GM21717 (cell line): ENCODE data around the gene BAK1.
"Not testable (repeated sequence)": the region's sequence is repeated elsewhere in the genome, so short reads cannot be mapped to it uniquely, and the experiment has no call there.

Source experiments
- ATAC-seq: cut with Tn5 transposase; IDR thresholded peaks from one replicate; pipeline ENCODE4 v1.9.1; 2021; ENCODE audit warnings: mild to moderate bottlenecking, moderate library complexity; ENCODE audit not compliant: unreplicated experiment

The BAK1 gene

DNA sequence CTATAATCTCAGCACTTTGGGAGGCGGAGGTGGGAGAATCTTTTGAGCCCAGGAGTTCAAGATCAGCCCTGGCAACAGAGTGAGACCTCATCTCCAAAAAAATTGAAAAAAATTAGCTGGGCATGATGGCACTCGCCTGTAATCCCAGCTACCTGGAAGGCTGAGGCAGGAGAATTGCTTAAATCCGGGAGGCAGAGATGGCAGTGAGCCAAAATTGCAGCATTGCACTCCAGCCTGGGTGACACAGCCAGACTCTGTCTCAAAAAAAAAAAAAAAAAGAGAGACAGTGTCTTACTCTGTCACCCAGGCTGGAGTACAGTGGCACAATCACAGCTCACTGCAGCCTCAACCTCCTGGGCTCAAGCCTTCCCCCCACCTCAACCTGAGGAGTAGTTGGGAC lies 27.2 kb downstream of the BAK1 start:
- not testable (repeated sequence) for ATAC-seq

DNA sequence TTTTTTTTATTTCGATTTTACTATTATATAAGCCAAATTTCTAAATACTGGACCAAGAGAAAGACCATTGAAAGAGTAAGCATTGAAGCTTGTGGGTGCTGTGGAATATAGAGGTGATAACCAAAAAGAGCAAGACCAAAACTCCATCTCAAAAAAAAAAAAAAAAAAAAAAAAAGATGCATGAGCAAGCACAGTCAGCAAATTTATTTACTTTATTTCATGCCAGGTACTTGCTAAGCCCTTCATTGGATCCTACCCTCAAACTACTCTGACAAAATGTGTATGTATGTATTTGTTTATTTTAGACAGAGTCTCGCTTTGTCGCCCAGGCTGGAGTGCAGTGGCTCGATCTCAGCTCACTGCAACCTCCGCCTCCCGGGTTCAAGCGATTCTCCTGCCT lies 27.8 kb downstream of the BAK1 start:
- ATAC-seq = no peak

DNA sequence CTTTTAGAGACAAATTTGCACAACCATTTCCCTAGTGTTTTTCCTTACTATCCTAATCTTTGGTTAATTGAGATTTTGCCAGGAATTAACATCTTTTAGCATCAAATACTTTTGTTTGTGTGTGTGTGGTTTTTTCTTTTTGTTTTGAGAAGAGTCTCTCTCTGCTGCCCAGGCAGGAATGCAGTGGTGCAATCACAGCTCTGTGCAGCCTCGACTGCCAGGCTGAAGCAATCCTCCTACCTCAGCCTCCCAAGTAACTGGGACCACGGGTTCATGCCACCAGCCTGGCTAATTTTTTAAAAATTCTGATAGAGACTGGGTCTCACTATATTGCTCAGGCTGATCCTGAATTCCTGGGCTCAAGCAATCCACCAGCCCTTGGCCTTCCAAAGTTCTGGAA lies 28.5 kb downstream of the BAK1 start:
- no peak for ATAC-seq

DNA sequence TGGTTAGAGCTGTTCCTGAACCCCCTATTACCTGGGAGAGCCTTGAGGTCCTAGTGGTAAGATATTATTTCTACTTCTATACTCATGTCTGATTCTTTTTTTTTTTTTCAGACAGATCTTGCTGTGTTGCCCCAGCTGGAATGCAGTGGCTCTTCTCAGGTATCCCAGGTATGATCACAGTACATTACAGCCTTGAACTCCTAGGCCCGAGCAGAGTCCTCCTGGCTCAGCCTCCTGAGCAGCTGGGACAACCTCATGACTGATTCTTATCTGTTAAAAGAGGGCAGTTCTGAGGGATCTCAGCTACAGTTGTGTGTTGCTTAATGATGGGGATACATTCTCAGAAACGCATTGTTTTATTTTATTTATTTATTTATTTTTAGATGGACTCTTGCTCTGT lies 30.2 kb downstream of the BAK1 start:
- ATAC-seq = no peak

DNA sequence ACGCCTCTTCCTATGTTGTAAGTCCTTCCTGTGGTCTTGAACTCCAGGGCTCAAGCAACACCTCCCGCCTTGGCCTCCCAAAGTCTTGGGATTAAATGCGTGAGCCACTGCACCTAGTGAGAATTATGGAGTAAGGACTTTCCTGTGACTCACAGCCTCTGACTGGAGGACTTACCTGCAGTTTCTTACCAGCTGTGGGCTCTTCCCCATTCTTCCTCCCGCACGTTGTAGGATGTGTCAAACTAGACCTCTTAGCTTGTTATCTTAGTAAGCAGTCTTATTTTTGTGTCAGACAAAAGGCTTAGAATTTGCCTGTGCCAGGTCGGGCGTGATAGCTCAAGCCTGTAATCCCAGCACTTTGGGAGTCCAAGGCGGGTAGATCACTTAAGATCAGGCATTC lies 30.9 kb downstream of the BAK1 start:
- ATAC-seq = no peak

DNA sequence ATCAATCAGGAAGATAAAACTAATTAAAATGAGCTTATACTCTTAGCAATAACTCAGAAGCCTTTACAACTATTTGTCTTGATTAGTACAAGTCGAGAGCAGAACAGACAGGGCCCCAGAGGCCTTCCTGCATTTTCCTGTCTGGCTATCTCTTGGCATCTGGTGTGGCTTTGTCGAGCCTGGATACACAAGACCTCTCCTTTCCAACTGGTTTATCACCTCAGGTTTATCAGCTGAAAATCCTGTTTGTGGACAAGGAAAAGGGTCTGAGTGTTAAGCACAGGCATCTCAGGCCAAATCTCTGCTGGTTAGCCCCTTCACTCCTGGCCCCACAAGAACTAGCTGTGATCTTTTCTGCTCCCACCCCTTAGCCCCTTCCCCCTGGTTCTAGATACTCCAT lies 32.6 kb downstream of the BAK1 start:
- no peak for ATAC-seq

DNA sequence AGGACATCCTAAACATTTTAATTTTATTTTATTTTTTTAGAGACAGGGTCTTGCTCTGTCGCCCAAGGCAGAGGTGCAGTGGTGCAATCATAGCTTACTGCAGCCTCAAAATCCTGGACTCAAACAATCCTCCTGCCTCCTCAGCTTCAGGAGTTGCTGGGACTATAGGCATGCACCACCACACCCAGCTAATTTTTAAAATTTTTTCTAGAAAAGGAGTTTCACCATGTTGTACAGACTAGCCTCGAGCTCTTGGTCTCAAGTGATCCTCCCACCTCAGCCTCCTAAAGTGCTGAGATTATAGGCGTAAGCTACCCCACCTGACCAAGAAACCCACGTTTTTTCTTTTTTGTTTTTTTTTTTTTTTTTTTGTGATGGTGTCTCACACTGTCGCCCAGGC lies 33.3 kb downstream of the BAK1 start:
- ATAC-seq = no peak

DNA sequence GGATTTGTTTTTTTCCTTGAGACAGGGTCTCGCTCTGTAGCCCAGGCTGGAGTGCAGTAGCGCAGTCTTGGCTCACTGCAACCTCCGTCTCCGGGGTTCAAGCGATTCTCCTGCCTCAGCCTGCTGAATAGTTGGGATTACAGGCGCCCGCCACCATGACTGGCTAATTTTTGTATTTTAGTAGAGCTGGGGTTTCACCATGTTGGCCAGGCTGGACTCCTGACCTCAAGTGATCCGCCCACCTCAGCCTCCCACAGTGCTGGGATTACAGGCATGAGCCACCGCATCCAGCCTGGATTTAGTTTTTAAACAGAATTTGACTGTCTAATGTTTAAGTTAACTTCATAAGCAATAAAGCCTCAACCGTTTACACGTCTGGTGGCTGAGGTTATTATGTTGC lies 34.8 kb downstream of the BAK1 start:
- ATAC-seq = not testable (repeated sequence)

DNA sequence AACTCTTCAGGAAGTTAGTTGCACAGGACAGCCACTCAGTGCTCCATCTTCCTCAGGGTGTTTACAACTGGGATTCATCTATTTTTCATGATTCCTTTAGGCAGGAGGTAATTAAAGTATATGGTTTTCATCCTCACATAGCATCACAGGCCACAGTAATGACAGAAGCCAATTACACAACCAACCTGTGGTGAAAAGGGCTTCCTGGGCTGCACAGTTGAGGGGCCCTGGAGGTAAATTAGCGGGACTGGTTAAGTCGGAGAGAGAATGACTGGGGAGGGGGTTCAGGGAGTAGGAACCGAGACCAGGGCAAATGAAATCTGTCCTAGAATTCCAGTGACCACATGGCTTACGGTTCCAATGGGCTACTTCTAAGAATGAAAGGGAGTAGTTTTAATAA lies 37.0 kb downstream of the BAK1 start:
- no peak for ATAC-seq

DNA sequence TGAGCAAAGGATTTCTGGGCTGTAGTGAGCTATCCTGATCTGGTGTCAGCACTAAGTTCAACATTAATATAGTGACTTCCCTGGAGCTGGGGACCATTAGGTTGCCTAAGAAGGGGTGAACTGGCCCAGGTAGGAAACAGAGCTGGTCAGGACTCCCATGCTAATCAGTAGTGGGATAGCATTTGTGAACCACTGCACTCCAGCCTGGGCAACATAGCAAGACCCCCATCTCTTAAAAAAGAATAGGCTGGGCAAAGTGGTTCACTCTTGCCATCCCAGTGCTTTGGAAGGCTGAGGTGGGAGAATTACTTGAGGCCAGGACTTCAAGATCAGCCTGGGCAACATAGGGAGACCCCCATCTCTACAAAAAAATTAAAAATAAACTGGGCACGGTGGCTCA lies 39.3 kb downstream of the BAK1 start:
- no peak for ATAC-seq

DNA sequence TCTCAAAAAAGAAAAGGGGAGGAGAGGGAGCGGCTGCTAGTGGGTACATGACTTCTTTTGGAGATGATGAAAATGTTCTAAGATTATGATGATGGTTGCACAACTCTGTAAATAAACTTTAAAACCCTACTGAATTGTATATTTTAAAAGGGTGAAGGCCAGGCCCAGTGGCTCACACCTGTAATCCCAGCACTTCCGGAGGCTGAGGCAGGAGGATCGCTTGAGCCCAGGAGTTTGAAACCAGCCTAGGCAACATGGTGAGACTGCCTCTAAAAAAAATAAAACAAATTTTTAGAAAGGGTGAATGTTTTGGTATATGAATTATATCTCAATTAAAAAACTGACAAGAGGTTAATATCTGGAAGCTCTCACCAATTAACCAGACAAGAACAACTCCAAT lies 45.4 kb downstream of the BAK1 start:
- no peak for ATAC-seq

DNA sequence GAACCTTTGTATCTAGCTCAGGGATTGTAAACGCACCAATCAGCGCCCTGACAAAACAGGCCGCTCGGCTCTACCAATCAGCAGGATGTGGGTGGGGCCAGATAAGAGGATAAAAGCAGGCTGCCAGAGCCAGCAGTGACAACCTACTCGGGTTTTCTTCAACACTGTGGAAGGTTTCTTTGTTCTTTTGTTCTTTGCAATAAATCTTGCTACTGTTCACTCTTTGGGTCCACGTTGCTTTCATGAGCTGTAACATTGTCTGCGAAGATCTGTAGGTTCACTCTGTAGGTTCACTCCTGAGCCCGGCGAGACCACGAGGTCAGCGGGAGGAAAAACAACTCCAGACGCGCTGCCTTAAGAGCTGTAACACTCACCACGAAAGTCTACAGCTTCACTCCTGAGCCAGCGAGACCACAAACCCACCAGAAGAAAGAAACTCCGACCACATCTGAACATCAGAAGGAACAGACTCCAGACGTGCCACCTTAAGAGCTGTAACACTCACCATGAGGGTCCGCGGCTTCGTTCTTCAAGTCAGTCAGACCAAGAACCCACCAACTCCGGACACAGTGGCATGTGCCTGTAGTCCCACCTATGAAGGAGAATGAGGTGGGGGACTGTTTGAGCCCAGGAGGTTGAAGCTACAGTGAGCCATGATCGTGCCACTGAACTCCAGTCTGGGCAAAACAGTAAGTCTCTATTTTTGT lies 46.8 kb downstream of the BAK1 start:
- ATAC-seq = not testable (repeated sequence)

DNA sequence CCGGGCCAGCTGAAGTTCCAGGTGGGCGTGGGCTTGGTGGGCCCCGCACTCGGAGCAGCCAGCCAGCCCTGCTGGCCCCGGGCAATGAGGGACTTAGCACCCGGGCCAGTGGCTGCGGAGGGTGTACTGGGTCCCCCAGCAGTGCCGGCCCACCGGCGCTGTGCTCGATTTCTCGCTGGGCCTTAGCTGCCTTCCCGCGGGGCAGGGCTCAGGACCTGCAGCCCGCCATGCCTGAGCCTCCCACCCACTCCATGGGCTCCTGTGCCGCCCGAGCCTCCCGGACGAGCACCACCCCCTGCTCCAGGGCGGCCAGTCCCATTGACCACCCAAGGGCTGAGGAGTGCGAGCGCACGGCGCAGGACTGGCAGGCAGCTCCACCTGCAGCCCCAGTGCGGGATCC lies 47.6 kb downstream of the BAK1 start:
- ATAC-seq = not testable (repeated sequence)

DNA sequence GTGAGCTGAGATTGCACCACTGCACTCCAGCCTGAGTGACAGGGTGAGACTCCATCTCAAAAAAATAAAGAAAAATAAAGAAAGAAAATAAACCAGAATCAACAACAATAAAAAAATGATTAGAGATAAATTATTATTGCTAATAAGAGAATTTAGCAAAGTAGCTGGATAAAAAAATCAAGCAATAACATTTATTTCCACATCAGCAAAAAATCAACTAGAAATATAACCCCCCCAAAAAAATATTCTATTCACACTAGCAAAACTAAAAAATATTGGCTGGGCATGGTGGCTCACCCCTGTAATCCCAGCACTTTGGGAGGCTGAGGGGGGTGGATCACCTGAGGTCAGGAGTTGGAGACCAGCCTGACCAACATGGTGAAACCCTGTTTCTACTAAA lies 49.5 kb downstream of the BAK1 start:
- not testable (repeated sequence) for ATAC-seq
